Upper lobe of left lung (tissue), 6 donors: ENCODE measurements around the gene MTRF1. TPM values are rescaled to one million over a fixed set of nuclear protein-coding genes. Genes with fewer than 3 reads are reported as not detected.

Experiments
- ATAC-seq, 2 donors: fragments of 200-7000 bp; cut with Tn5 transposase; one replicate each; pipeline ENCODE4 v1.9.1; 2022; ENCODE audit warnings: mild to moderate bottlenecking in 2 of 2, moderate library complexity in 2 of 2; ENCODE audit not compliant: low FRiP score in 2 of 2
- DNase-seq, 2 donors: peaks; one replicate each; pipeline ENCODE4 v3.0.0-alpha.2; 2019 to 2020
- H3K27ac ChIP-seq, 4 donors: fragments of 200-600 bp; sonication (generic); one replicate each; pipeline ENCODE4 v1.5.1; 2016 to 2019
- H3K27me3 ChIP-seq, 4 donors: fragments of 200-600 bp; sonication (generic); one replicate each; pipeline ENCODE4 v1.5.1; 2017 to 2019
- H3K36me3 ChIP-seq, 4 donors: fragments of 200-600 bp; sonication (generic); one replicate each; pipeline ENCODE4 v1.5.1; 2016 to 2019
- H3K4me1 ChIP-seq, 4 donors: fragments of 200-600 bp; sonication (generic); one replicate each; pipeline ENCODE4 v1.5.1; 2018 to 2019
- H3K4me3 ChIP-seq, 4 donors: fragments of 200-600 bp; sonication (generic); one replicate each; pipeline ENCODE4 v1.5.1; 2017 to 2019; ENCODE audit warnings: mild to moderate bottlenecking in 2 of 4, moderate library complexity in 1 of 4
- H3K9me3 ChIP-seq, 4 donors: fragments of 200-600 bp; sonication (generic); one replicate each; pipeline ENCODE4 v1.5.1; 2018 to 2019
- EP300 ChIP-seq, 4 donors: sonication (generic); formaldehyde crosslinking; IDR thresholded peaks; one replicate each; pipeline ENCODE4 v1.5.1; 2017; ENCODE audit warnings: antibody characterized with exemption in 4 of 4, control low read depth in 2 of 4
- POLR2A ChIP-seq, 4 donors: fragments of 450-650 bp; IDR thresholded peaks; one replicate each; pipeline ENCODE4 v1.5.1; 2016 to 2017; ENCODE audit warnings: antibody characterized with exemption in 4 of 4, mild to moderate bottlenecking in 2 of 4
- POLR2AphosphoS5 ChIP-seq, 2 donors: sonication (generic); formaldehyde crosslinking; IDR thresholded peaks; one replicate each; pipeline ENCODE4 v1.5.1; 2017; ENCODE audit warnings: antibody characterized with exemption in 2 of 2
- WGBS, 2 donors: methylation state at CpG; one replicate each; pipeline ENCODE4 v1.1.5; 2017 to 2018; 5-methylcytosine and 5-hydroxymethylcytosine counted together
- total RNA-seq, 6 donors: library from RNA; depleted of rRNA in 4 of 6; stranded (reverse); fragments of >200 nt in 4 of 6; gene quantifications; one replicate each; pipeline versions ENCODE4 v1.1.0 to v1.2.1, GENCODE V29; 2016 to 2021
- TF ChIP-seq, protein P1 (sequence below), 6 experiments: fragments of 450-650 bp in 4 of 6; fragments of 200-600 bp in 2 of 6; sonication (generic) in 2 of 6; IDR thresholded peaks; one replicate each; pipeline ENCODE4 v1.5.1; 2016 to 2019; ENCODE audit warnings: antibody characterized with exemption in 6 of 6
- donor health status: DM: no; HTN: no; CAD: no; lungs with moderate emphysema.
- donor health status: DM: no; HTN: yes; CAD: no; lungs with severe emphysema.

The MTRF1 gene
- total RNA-seq, 6 donors from 2014 or later = 7.8 to 35.6 (median 9.4) TPM

GRCh38 chr13:41268764-41269163 lies 5.4 kb upstream of the MTRF1 start:
- H3K27me3 ChIP-seq = no peaks in the 10 kb centered on the region
- peaks cover 0 to 15% (median 2%) of the 10 kb centered on the region in 4 donors for H3K9me3 ChIP-seq
- no peak for ATAC-seq
- TF ChIP-seq EP300 (IDR thresholded peaks at IDR 0.05) (no peak), POLR2AphosphoS5 (IDR thresholded peaks at IDR 0.05) (no peak), POLR2A (IDR thresholded peaks at IDR 0.05) (no peak)
- TF ChIP-seq, protein P1, sequence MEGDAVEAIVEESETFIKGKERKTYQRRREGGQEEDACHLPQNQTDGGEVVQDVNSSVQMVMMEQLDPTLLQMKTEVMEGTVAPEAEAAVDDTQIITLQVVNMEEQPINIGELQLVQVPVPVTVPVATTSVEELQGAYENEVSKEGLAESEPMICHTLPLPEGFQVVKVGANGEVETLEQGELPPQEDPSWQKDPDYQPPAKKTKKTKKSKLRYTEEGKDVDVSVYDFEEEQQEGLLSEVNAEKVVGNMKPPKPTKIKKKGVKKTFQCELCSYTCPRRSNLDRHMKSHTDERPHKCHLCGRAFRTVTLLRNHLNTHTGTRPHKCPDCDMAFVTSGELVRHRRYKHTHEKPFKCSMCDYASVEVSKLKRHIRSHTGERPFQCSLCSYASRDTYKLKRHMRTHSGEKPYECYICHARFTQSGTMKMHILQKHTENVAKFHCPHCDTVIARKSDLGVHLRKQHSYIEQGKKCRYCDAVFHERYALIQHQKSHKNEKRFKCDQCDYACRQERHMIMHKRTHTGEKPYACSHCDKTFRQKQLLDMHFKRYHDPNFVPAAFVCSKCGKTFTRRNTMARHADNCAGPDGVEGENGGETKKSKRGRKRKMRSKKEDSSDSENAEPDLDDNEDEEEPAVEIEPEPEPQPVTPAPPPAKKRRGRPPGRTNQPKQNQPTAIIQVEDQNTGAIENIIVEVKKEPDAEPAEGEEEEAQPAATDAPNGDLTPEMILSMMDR (IDR thresholded peaks at IDR 0.05) = no peak
- peaks cover 0 to 3% (median 0%) of the 10 kb centered on the region in 4 donors for H3K4me1 ChIP-seq
- no peaks in the 10 kb centered on the region for H3K36me3 ChIP-seq
- no peak overlapping the region for H3K27ac ChIP-seq
- no peak for DNase-seq
- WGBS, 2 donors = 27 to 44% methylated on average over 1 of the region's 1 CpG
- no peak overlapping the region for H3K4me3 ChIP-seq

DNA sequence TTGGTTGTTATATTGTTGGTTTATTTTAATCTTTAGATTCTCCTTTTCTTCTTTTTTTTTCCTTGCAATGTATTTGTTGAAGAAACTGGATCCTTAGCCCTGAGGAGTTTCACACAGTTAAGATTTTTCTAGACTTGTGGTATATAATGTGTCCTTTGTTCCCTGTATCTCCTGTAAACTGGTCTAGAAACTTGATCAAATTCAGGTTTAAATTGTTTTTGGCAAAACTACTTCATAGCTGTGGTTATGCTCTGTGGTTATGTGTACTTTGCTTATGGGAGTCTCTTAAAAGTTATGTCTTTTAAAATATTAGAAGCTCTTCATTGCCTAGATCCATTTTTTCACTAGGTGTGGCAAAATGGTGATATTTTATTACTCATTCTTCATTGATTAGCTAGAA lies 3.7 kb upstream of the MTRF1 start:
- Histone ChIP-seq H3K27me3 (no peaks in the 10 kb centered on the region), H3K36me3 (no peaks in the 10 kb centered on the region), H3K27ac (no peak overlapping the region), H3K4me3 (no peak overlapping the region), H3K4me1 (peaks cover 0 to 9% (median 6%) of the 10 kb centered on the region in 4 donors), H3K9me3 (peaks cover 0 to 15% (median 2%) of the 10 kb centered on the region in 4 donors)
- no peak for DNase-seq
- TF ChIP-seq, protein P1 (IDR thresholded peaks at IDR 0.05) = no peak
- ATAC-seq = no peak

DNA sequence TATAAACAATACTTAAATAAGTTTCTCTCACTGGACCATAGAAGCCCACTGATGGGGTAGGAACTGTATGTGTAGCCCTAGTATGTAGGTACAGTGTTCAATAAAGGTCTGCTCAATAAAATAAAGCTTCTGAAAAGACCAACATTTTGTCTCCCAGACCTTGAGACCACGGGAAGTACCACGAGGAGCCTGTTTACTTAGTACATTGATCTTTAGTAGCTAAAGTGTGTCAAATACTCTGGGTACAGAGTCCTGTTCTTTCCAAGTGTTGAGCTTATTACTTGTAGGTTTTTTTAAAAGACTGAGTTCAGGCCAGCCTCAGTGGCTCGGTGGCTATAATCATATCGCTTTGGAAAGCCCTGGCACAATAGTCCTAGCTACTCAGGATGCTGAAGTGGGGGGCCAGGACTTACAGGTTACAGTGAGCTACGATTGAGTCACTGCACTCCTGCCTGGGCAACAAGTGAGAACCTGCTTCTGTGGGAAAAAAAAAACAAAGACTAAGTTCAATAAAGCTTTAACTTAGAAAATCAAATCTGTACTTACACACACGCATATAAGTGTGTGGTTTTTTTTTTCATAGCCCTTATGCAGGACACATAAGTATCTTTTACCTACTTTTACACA lies 3.4 kb downstream of the MTRF1 start:
- Histone ChIP-seq H3K27ac (no peak overlapping the region), H3K4me3 (no peak overlapping the region), H3K27me3 (no peaks in the 10 kb centered on the region), H3K4me1 (peaks cover 0 to 12% (median 7%) of the 10 kb centered on the region in 4 donors), H3K36me3 (peaks cover 0 to 30% (median 10%) of the 10 kb centered on the region in 4 donors), H3K9me3 (no peaks in the 10 kb centered on the region)
- WGBS, 2 donors = 63 to 74% methylated on average over 6 of the region's 6 CpGs
- DNase-seq (peak in 1 of 2 donors; percentile 26), ATAC-seq (no peak)
- no peak for TF ChIP-seq POLR2A (IDR thresholded peaks at IDR 0.05)
- TF ChIP-seq, protein P1 (IDR thresholded peaks at IDR 0.05) = no peak
- TF ChIP-seq POLR2AphosphoS5 (IDR thresholded peaks at IDR 0.05) = no peak

- DNase-seq (no peak), ATAC-seq (no peak)
- no peak overlapping the region for H3K4me3 ChIP-seq
- H3K27ac ChIP-seq = no peak overlapping the region
- no peaks in the 10 kb centered on the region for H3K9me3 ChIP-seq
- TF ChIP-seq, protein P1 (IDR thresholded peaks at IDR 0.05) = no peak
- TF ChIP-seq EP300 (IDR thresholded peaks at IDR 0.05) (no peak), POLR2A (IDR thresholded peaks at IDR 0.05) (no peak), POLR2AphosphoS5 (IDR thresholded peaks at IDR 0.05) (no peak)
- no peaks in the 10 kb centered on the region for H3K27me3 ChIP-seq
- peaks cover 0 to 39% (median 15%) of the 10 kb centered on the region in 4 donors for H3K36me3 ChIP-seq
- H3K4me1 ChIP-seq = peaks cover 0 to 8% (median 2%) of the 10 kb centered on the region in 4 donors
Observed at GRCh38 chr13:41257535-41257934, 5.8 kb downstream of the MTRF1 start.

DNA sequence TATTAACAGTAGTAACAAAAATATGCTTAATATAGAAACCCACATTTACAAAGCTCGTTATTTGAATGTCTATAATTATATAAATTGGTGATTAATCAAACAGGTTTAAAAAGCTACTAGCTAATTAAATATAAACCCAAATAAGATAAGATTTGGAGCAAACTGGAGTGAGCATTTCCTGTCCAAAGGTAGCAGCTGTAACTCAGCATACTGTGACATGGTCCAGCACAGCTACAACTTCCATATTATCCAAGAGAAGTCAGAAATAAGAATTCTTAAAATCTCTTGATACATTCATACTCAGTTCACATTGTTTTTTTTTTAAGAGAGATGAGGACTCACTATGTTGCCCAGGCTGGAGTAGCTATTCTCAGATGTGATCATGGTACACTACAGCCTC lies 8.5 kb downstream of the MTRF1 start:
- no peaks in the 10 kb centered on the region for H3K27me3 ChIP-seq
- no peaks in the 10 kb centered on the region for H3K9me3 ChIP-seq
- no peak overlapping the region for H3K27ac ChIP-seq
- no peak overlapping the region for H3K4me3 ChIP-seq
- DNase-seq (no peak), ATAC-seq (no peak)
- H3K36me3 ChIP-seq = peaks cover 0 to 45% (median 8%) of the 10 kb centered on the region in 4 donors
- TF ChIP-seq EP300 (IDR thresholded peaks at IDR 0.05) = no peak
- no peak for TF ChIP-seq POLR2A (IDR thresholded peaks at IDR 0.05)
- TF ChIP-seq, protein P1 (IDR thresholded peaks at IDR 0.05) = no peak
- TF ChIP-seq POLR2AphosphoS5 (IDR thresholded peaks at IDR 0.05) = no peak
- H3K4me1 ChIP-seq = peaks cover 0 to 6% (median 0%) of the 10 kb centered on the region in 4 donors
- 76 to 81% methylated on average over 1 of the region's 1 CpG for WGBS, 2 donors
